ENCODE measurements around the gene LMO4. TPM values are rescaled to one million over a fixed set of nuclear protein-coding genes. Genes with fewer than 3 reads are reported as not detected.

LMO4 gene
- total and polyA plus RNA-seq, 2 of the 13 experiments (the other 11 are each of a cell fraction or from before 2014, with no cell fraction given), result 19.3 to 49.9 TPM

DNA sequence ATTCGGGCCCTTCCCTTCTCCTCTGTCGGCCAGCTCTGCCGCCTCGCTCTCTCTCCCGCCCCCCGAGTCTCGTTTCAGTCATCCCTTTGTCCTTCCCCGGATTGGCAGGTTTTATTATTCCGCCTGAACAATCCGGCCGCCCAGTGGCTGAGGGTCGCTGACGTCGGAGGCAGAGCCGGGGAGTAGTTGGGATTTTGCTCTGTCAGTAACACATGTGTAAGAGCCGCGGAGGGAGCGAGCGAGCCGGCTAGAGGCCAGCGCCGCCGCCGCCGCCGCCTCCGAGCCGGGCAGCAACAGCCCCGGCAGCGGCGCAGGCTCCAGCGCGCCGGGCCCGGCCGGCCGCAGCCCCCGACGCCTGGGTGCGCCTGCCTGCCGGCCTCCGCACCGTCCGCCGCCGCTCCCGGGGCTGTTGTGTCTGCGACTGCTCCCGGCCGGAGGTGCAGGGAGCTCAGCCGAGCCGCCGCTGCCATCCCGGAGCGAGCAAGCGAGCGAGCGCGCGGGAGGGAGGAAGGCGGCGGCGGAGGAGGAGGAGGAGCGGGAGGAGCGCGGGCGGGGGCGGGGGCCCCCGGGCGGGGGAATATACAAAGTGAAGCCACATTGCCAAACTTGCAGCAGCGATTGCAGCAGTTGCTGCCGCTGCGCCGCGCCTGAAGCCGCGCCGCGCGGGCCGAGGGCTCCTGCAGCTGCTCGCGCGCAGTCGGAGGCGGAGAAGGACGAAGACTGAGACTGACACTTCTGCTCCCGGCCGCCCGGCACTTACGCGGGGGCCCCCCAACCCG, at the start of gene LMO4 (continued):
- TF ChIP-seq, protein P1, sequence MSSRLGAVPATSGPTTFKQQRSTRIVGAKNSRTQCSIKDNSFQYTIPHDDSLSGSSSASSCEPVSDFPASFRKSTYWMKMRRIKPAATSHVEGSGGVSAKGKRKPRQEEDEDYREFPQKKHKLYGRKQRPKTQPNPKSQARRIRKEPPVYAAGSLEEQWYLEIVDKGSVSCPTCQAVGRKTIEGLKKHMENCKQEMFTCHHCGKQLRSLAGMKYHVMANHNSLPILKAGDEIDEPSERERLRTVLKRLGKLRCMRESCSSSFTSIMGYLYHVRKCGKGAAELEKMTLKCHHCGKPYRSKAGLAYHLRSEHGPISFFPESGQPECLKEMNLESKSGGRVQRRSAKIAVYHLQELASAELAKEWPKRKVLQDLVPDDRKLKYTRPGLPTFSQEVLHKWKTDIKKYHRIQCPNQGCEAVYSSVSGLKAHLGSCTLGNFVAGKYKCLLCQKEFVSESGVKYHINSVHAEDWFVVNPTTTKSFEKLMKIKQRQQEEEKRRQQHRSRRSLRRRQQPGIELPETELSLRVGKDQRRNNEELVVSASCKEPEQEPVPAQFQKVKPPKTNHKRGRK (CRISPR knock-in tag; IDR thresholded peaks at IDR 0.05), result no peak
- TF ChIP-seq ZNF317 (CRISPR knock-in tag; IDR thresholded peaks at IDR 0.05) (no peak), KLF12 (CRISPR knock-in tag; IDR thresholded peaks at IDR 0.05; ENCODE audit: borderline replicate concordance) (no peak), CAMTA2 (CRISPR knock-in tag; IDR thresholded peaks at IDR 0.05; ENCODE audit: borderline replicate concordance) (no peak), RARG (CRISPR knock-in tag; IDR thresholded peaks at IDR 0.05; ENCODE audit: low read depth) (no peak), RBAK (CRISPR knock-in tag; IDR thresholded peaks at IDR 0.05) (no peak), PAF1 (CRISPR knock-in tag; IDR thresholded peaks at IDR 0.05) (no peak), NCOA2 (CRISPR knock-in tag; IDR thresholded peaks at IDR 0.05) (no peak)
- TF ChIP-seq, protein P2, sequence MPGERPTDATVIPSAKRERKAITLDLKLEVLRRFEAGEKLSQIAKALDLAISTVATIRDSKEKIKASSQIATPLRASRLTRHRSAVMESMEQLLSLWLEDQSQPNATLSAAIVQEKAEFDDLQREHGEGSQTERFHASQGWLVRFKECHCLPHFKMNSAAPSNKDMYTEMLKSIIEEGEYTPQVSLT (CRISPR knock-in tag; IDR thresholded peaks at IDR 0.05; ENCODE audit: borderline replicate concordance, low read depth), result no peak
- TF ChIP-seq, protein P3, sequence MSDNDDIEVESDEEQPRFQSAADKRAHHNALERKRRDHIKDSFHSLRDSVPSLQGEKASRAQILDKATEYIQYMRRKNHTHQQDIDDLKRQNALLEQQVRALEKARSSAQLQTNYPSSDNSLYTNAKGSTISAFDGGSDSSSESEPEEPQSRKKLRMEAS (IDR thresholded peaks at IDR 0.05), result peak; percentile 13
- TF ChIP-seq, protein P4, sequence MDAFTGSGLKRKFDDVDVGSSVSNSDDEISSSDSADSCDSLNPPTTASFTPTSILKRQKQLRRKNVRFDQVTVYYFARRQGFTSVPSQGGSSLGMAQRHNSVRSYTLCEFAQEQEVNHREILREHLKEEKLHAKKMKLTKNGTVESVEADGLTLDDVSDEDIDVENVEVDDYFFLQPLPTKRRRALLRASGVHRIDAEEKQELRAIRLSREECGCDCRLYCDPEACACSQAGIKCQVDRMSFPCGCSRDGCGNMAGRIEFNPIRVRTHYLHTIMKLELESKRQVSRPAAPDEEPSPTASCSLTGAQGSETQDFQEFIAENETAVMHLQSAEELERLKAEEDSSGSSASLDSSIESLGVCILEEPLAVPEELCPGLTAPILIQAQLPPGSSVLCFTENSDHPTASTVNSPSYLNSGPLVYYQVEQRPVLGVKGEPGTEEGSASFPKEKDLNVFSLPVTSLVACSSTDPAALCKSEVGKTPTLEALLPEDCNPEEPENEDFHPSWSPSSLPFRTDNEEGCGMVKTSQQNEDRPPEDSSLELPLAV (CRISPR knock-in tag; conservative IDR thresholded peaks at IDR 0.05; ENCODE audit: low read depth), result no peak
- TF ChIP-seq, protein P5, sequence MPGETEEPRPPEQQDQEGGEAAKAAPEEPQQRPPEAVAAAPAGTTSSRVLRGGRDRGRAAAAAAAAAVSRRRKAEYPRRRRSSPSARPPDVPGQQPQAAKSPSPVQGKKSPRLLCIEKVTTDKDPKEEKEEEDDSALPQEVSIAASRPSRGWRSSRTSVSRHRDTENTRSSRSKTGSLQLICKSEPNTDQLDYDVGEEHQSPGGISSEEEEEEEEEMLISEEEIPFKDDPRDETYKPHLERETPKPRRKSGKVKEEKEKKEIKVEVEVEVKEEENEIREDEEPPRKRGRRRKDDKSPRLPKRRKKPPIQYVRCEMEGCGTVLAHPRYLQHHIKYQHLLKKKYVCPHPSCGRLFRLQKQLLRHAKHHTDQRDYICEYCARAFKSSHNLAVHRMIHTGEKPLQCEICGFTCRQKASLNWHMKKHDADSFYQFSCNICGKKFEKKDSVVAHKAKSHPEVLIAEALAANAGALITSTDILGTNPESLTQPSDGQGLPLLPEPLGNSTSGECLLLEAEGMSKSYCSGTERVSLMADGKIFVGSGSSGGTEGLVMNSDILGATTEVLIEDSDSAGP (CRISPR knock-in tag; IDR thresholded peaks at IDR 0.05; ENCODE audit: borderline replicate concordance), result 0 out of 2 replicates have a peak, but pooled peaks have one; percentile 58
- TF ChIP-seq, protein P6, sequence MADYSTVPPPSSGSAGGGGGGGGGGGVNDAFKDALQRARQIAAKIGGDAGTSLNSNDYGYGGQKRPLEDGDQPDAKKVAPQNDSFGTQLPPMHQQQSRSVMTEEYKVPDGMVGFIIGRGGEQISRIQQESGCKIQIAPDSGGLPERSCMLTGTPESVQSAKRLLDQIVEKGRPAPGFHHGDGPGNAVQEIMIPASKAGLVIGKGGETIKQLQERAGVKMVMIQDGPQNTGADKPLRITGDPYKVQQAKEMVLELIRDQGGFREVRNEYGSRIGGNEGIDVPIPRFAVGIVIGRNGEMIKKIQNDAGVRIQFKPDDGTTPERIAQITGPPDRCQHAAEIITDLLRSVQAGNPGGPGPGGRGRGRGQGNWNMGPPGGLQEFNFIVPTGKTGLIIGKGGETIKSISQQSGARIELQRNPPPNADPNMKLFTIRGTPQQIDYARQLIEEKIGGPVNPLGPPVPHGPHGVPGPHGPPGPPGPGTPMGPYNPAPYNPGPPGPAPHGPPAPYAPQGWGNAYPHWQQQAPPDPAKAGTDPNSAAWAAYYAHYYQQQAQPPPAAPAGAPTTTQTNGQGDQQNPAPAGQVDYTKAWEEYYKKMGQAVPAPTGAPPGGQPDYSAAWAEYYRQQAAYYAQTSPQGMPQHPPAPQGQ (CRISPR knock-in tag; IDR thresholded peaks at IDR 0.05; ENCODE audit: borderline replicate concordance), result no peak
- TF ChIP-seq, protein P7, sequence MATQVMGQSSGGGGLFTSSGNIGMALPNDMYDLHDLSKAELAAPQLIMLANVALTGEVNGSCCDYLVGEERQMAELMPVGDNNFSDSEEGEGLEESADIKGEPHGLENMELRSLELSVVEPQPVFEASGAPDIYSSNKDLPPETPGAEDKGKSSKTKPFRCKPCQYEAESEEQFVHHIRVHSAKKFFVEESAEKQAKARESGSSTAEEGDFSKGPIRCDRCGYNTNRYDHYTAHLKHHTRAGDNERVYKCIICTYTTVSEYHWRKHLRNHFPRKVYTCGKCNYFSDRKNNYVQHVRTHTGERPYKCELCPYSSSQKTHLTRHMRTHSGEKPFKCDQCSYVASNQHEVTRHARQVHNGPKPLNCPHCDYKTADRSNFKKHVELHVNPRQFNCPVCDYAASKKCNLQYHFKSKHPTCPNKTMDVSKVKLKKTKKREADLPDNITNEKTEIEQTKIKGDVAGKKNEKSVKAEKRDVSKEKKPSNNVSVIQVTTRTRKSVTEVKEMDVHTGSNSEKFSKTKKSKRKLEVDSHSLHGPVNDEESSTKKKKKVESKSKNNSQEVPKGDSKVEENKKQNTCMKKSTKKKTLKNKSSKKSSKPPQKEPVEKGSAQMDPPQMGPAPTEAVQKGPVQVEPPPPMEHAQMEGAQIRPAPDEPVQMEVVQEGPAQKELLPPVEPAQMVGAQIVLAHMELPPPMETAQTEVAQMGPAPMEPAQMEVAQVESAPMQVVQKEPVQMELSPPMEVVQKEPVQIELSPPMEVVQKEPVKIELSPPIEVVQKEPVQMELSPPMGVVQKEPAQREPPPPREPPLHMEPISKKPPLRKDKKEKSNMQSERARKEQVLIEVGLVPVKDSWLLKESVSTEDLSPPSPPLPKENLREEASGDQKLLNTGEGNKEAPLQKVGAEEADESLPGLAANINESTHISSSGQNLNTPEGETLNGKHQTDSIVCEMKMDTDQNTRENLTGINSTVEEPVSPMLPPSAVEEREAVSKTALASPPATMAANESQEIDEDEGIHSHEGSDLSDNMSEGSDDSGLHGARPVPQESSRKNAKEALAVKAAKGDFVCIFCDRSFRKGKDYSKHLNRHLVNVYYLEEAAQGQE (IDR thresholded peaks at IDR 0.05; ENCODE audit: borderline replicate concordance in 1 of 2, low read depth in 1 of 2, low read length in 2 of 2), result peak in 1 of 2 experiments; percentile 16; a peak in 1 of 4 replicates
- TF ChIP-seq, protein P8, sequence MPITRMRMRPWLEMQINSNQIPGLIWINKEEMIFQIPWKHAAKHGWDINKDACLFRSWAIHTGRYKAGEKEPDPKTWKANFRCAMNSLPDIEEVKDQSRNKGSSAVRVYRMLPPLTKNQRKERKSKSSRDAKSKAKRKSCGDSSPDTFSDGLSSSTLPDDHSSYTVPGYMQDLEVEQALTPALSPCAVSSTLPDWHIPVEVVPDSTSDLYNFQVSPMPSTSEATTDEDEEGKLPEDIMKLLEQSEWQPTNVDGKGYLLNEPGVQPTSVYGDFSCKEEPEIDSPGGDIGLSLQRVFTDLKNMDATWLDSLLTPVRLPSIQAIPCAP (CRISPR knock-in tag; IDR thresholded peaks at IDR 0.05; ENCODE audit: low read depth), result no peak
